PC-9 (cell line): ENCODE data around the gene ATP10A. TPM values are rescaled to one million over a fixed set of nuclear protein-coding genes. Genes with fewer than 3 reads are reported as not detected.

ENCODE experiments used
- BruUV-seq: library from RNA; stranded (reverse); fragments of 400-500 nt; replicated peaks from 2 replicates; lab custom pipeline; 2021; lab: Mats Ljungman, UMichigan
- CTCF ChIA-PET: fragments of 300-600 bp; sonication (Branson Sonifier 250); formaldehyde crosslinking; loops from one replicate; lab custom pipeline; 2022; ENCODE audit warnings: antibody characterized with exemption; lab: Charles Lee
- POLR2A ChIA-PET: fragments of 300-600 bp; sonication (Branson Sonifier 250); formaldehyde crosslinking; loops from one replicate; lab custom pipeline; 2022; ENCODE audit warnings: antibody characterized with exemption; ENCODE audit not compliant: unreplicated experiment; lab: Charles Lee
- DNase-seq, 2 experiments: peaks; one replicate each; pipeline versions ENCODE4 v3.0.0 to v3.0.0-alpha.2; 2015 to 2022; ENCODE audit warnings: mixed read lengths in 1 of 2
- H2AFZ ChIP-seq: fragments of 200-600 bp; sonication (generic); 2 replicates; pipeline ENCODE4 v1.8.1; 2017; ENCODE audit warnings: antibody characterized with exemption
- H3F3A ChIP-seq: fragments of 200-600 bp; sonication (generic); 2 replicates; pipeline ENCODE4 v1.8.1; 2017; ENCODE audit warnings: antibody characterized with exemption, mild to moderate bottlenecking, low read depth; ENCODE audit not compliant: insufficient read depth
- H3K27ac ChIP-seq: fragments of 200-600 bp; sonication (generic); 2 replicates; pipeline ENCODE4 v1.6.1; 2016; ENCODE audit warnings: mixed run types
- H3K27me3 ChIP-seq: fragments of 200-600 bp; sonication (generic); 2 replicates; pipeline ENCODE4 v1.6.1; 2016; ENCODE audit warnings: low read depth, mixed run types; ENCODE audit not compliant: insufficient read depth
- H3K36me3 ChIP-seq: fragments of 200-600 bp; sonication (generic); 2 replicates; pipeline ENCODE4 v1.6.1; 2016; ENCODE audit warnings: low read depth, mixed run types
- H3K4me1 ChIP-seq: fragments of 200-600 bp; sonication (generic); replicated peaks from 2 replicates; pipeline ENCODE4 v1.6.1; 2016; ENCODE audit warnings: mixed run types; ENCODE audit not compliant: insufficient read depth
- H3K4me2 ChIP-seq: fragments of 200-600 bp; sonication (generic); 2 replicates; pipeline ENCODE4 v1.6.1; 2017; ENCODE audit warnings: mixed run types
- H3K4me3 ChIP-seq: fragments of 200-600 bp; sonication (generic); 2 replicates; pipeline ENCODE4 v1.6.1; 2016; ENCODE audit warnings: mixed run types
- H3K79me2 ChIP-seq: fragments of 200-600 bp; sonication (generic); 2 replicates; pipeline ENCODE4 v1.6.1; 2017; ENCODE audit warnings: low read depth, mixed run types
- H3K9me2 ChIP-seq: fragments of 200-600 bp; sonication (generic); 2 replicates; pipeline ENCODE4 v1.8.1; 2017; ENCODE audit warnings: mild to moderate bottlenecking; ENCODE audit not compliant: insufficient read depth
- H3K9me3 ChIP-seq: fragments of 200-600 bp; sonication (generic); 2 replicates; pipeline ENCODE4 v1.8.1; 2016; ENCODE audit warnings: low read depth; ENCODE audit not compliant: insufficient read depth
- H4K20me1 ChIP-seq: fragments of 200-600 bp; sonication (generic); 2 replicates; pipeline ENCODE4 v1.8.1; 2017; ENCODE audit not compliant: insufficient read depth
- CTCF ChIP-seq: fragments of 200-600 bp; sonication (generic); conservative IDR thresholded peaks from 2 replicates; pipeline ENCODE4 v1.6.1; 2017; ENCODE audit warnings: mixed run types, antibody characterized with exemption, mild to moderate bottlenecking, moderate library complexity
- EZH2 ChIP-seq: fragments of 200-600 bp; sonication (generic); IDR thresholded peaks from 2 replicates; pipeline ENCODE4 v1.8.0; 2017; ENCODE audit warnings: antibody characterized with exemption, low read depth
- intact Hi-C: fragments of 100-400 bp; cut with micrococcal nuclease; formaldehyde crosslinking; loops from one replicate; pipeline ENCODE4 v1.10.0; 2022; ENCODE audit not compliant: unreplicated experiment
- total RNA-seq: library from RNA; stranded (reverse); gene quantifications from 2 replicates; pipeline ENCODE4 v1.2.3, GENCODE V29; 2021

Gene ATP10A
- total RNA-seq, 1 experiment from 2014 or later = not detected

- H3K36me3 ChIP-seq = no peaks in the 10 kb centered on the region
- no peak overlapping the region for H2AFZ ChIP-seq
- no peak overlapping the region for H3K4me2 ChIP-seq
- TF ChIP-seq EZH2 (no peak), CTCF (no peak)
- no TSS peak for BruUV-seq
- no peaks in the 10 kb centered on the region for H3K9me3 ChIP-seq
- ChIA-PET CTCF (no interaction called here), POLR2A (no interaction called here)
- H3K9me2 ChIP-seq = no peaks in the 10 kb centered on the region
- no peaks in the 10 kb centered on the region for H3F3A ChIP-seq
- no peaks in the 10 kb centered on the region for H3K4me1 ChIP-seq
- H3K79me2 ChIP-seq = no peaks in the 10 kb centered on the region
- no peak overlapping the region for H3K4me3 ChIP-seq
- no peaks in the 10 kb centered on the region for H4K20me1 ChIP-seq
- intact Hi-C loops = no loop called here
- peaks cover 35% of the 10 kb centered on the region; the same call in 1 of the 2 replicates for H3K27me3 ChIP-seq
- H3K27ac ChIP-seq = no peak overlapping the region
- no peak for DNase-seq
Measured at GRCh38 chr15:25715536-25716413, 147.4 kb downstream of the ATP10A start.

- no peak for DNase-seq
- intact Hi-C loops = no loop called here
- Histone ChIP-seq H3F3A (no peaks in the 10 kb centered on the region), H3K9me2 (no peaks in the 10 kb centered on the region), H3K4me1 (no peaks in the 10 kb centered on the region), H3K4me2 (no peak overlapping the region), H3K9me3 (no peaks in the 10 kb centered on the region), H3K36me3 (no peaks in the 10 kb centered on the region), H3K4me3 (no peak overlapping the region), H3K79me2 (no peaks in the 10 kb centered on the region), H3K27me3 (peaks cover 39% of the 10 kb centered on the region; the same call in 1 of the 2 replicates), H4K20me1 (no peaks in the 10 kb centered on the region), H3K27ac (no peak overlapping the region), H2AFZ (no peak overlapping the region)
- ChIA-PET POLR2A (no interaction called here), CTCF (no interaction called here)
- BruUV-seq = no TSS peak
- TF ChIP-seq EZH2 = no peak
- no peak for TF ChIP-seq CTCF
Measured at GRCh38 chr15:25714538-25714840, 148.6 kb downstream of the ATP10A start.

GRCh38 chr15:25713736-25714537 lies 149.2 kb downstream of the ATP10A start:
- Histone ChIP-seq H3K27me3 (peaks cover 39% of the 10 kb centered on the region), H3K9me2 (no peaks in the 10 kb centered on the region), H3K27ac (no peak overlapping the region), H2AFZ (no peak overlapping the region), H3K4me1 (no peaks in the 10 kb centered on the region), H3K36me3 (no peaks in the 10 kb centered on the region), H4K20me1 (no peaks in the 10 kb centered on the region), H3K9me3 (no peaks in the 10 kb centered on the region), H3F3A (no peaks in the 10 kb centered on the region), H3K79me2 (no peaks in the 10 kb centered on the region), H3K4me3 (no peak overlapping the region), H3K4me2 (no peak overlapping the region)
- CTCF ChIA-PET = no interaction called here
- intact Hi-C loops = no loop called here
- POLR2A ChIA-PET = no interaction called here
- no TSS peak for BruUV-seq
- no peak for DNase-seq
- TF ChIP-seq CTCF = no peak
- no peak for TF ChIP-seq EZH2
